Uterus (tissue), 2 donors: ENCODE data around the gene KRT72.

Source experiments
- CTCF ChIP-seq, 4 experiments: fragments of 200-600 bp in 2 of 4; fragments of 450-650 bp in 2 of 4; sonication (generic) in 2 of 4; IDR thresholded peaks; one replicate each; pipeline ENCODE4 v1.5.1; 2016 to 2019; ENCODE audit warnings: antibody characterized with exemption in 4 of 4, mild to moderate bottlenecking in 2 of 4, moderate library complexity in 1 of 4
- POLR2A ChIP-seq, 2 donors: fragments of 450-650 bp; IDR thresholded peaks; one replicate each; pipeline ENCODE4 v1.6.1; 2016; ENCODE audit warnings: antibody characterized with exemption in 2 of 2, mild to moderate bottlenecking in 1 of 2, moderate library complexity in 1 of 2

- TF ChIP-seq POLR2A (IDR thresholded peaks at IDR 0.05) = no peak
- no peak for TF ChIP-seq CTCF (IDR thresholded peaks at IDR 0.05)
Measured at GRCh38 chr12:52577316-52577715, 23.9 kb downstream of the KRT72 start.
